OCI-LY3 (cell line): ENCODE results near the gene DGKG.

Experiments
- EZH2phosphoT487 ChIP-seq: fragments of 200-600 bp; shearing (Covaris generic); IDR thresholded peaks from 2 replicates; pipeline ENCODE4 v1.6.1; 2018; ENCODE audit warnings: antibody characterized with exemption, mixed run types, low read depth
- TF ChIP-seq, protein P1 (sequence below): fragments of 200-600, 300-600 bp; sonication (generic); IDR thresholded peaks from 2 replicates; pipeline ENCODE4 v1.5.1; 2014; ENCODE audit warnings: antibody characterized with exemption, low read length, low read depth

DNA sequence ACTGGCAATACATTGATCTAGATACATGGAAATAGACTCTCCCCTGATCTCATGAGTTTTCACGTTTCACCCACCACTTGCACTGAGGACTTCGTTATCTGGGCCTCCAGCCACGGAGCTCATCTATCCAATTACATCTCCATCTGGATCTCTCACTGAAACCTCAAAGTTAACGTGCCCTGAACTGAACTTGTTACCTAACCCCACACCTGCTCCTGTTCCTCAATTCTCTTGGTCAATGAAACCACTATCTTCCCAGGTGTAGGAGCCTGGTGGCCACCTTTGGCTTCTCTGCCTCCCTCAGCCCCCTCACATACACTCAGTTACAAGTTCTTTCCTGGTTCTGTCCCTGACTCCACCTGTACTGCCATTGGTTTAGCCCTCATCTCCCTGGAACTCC, 9.7 kb downstream of the DGKG start:
- TF ChIP-seq, protein P1, sequence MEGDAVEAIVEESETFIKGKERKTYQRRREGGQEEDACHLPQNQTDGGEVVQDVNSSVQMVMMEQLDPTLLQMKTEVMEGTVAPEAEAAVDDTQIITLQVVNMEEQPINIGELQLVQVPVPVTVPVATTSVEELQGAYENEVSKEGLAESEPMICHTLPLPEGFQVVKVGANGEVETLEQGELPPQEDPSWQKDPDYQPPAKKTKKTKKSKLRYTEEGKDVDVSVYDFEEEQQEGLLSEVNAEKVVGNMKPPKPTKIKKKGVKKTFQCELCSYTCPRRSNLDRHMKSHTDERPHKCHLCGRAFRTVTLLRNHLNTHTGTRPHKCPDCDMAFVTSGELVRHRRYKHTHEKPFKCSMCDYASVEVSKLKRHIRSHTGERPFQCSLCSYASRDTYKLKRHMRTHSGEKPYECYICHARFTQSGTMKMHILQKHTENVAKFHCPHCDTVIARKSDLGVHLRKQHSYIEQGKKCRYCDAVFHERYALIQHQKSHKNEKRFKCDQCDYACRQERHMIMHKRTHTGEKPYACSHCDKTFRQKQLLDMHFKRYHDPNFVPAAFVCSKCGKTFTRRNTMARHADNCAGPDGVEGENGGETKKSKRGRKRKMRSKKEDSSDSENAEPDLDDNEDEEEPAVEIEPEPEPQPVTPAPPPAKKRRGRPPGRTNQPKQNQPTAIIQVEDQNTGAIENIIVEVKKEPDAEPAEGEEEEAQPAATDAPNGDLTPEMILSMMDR, result no peak
- TF ChIP-seq EZH2phosphoT487, result no peak
